GOT3 (cell line): ENCODE measurements around the gene E2F1.

Experiments
- DNase-seq: peaks from one replicate; lab custom pipeline; 2025; ENCODE audit warnings: mixed read lengths; lab: John Stamatoyannopoulos, UW

The E2F1 gene

DNA sequence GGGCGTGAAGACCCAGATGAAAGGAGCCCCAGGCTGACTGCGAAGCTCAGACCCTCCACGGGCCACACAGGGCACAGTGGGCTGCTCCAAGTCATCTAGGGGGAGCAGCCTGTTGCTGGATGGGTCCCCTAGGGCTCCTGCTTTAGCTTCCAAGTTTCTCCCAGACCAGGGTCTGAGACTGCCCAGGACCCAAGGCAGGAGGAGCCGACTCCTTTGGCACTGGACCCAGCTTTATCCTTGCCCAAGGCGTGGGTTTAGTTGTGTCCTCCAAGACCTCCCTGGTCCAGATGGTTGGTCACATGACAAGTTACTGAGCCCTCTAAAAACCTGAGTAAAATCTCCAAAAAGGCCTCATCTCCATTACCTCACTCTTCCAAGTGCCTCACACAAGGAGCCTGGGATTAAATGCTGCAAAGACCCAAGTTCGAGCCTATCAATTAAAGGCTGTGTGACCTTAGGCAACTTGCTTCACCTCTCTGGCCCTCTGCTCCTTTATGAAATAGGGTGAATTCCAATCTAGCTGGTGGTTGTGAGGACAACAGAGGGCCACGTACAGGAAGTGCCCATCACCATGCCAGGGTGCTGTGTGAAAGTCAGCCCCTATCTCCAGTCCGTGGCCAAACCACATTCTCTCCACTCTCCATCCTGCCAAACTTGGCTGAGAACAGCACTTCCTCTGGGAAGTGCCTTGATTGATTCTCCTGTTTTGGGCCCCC, 14.5 kb downstream of the E2F1 start:
- no peak for DNase-seq

DNA sequence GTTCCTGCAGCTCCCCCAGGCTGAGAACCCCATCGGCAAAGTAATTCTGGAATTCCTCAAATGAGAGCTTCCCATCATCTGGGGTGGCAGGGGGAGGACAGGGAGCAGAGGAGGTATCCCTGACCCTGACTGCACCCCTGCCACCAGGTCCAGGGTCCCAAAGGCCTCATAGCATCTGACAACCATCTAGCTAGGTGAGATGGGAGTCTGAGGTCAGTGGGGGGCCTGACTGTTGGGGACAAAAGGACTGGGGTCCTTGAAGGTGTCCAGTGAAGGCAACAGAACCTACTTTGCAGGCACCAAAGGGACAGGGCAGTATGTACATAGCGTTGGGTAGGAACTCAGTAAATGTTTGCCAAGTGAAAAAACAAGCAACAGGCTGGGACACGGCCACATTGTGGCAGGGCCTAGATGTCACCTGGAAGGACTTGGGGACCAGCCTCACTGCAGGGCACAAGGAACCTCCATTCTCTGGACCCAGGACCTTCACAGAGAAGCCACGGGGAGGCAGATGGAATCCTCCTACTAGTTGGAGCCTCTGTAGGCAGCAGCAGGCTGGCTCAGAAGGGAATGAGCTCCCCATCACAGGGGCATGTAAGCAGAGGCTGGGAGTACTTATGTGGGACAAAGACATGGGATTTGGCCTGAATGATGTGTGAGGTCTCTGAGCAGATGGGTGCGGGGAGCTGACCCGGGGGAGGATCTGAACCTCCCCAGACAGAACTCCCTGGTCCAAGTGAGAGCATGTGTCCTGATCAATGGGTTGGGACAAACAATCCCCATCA, 15.3 kb downstream of the E2F1 start:
- no peak for DNase-seq

DNA sequence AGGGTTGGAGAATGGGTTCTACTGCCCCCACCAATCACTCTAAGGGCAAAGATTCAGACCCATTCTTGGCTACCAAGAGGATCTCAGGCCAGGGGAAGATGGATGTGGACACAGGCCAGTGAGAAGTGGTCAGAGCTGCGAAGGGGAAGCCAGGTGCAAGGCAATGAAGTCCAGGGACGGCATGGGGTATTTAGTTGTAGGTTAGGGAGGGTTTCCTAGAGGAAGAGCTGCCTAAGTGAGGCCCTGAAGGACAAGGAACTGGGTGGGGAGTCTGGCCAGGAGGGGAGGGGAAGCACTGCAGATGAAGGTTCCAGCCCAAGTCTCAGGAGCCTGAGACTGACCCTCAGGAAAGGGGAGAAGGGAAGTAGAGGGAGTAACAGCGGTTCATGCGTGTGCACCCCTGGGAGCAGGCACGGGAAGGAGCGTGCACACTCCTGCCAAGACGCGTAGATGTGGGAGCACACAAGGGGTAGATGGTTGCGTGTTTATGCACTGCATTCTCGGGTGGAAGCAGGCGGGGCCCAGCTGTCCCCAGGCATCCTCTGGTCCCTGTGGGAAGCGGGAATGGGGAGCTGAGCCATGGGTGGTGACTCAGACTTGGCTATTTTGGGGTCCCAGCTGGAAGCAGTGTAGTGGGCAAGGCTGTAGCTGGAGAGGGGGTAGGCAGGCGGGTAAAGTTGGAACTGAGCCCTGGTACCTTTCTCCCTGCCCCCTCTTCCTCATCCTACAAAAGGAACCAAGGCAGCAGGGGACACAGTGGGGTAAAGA, 16.1 kb downstream of the E2F1 start:
- no peak for DNase-seq

DNA sequence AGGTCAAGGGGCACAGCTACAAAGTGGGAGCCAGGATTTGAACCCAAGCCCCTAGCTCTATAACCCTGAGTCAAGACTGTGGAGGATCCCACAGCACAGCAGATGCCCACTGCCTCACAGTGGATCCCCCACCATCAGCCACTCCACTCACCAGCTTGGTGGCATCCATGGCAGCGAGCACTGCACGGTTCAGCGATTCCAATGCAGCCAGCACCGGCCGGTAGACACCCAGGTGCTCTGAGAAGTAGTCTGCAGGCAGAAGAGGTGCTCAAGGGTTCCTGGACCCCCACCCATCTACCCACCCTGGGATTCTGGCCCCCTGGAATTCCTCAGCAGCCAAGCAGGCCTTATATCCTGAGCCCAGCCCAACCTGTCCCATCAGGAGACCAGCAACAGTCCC, 17.0 kb downstream of the E2F1 start:
- DNase-seq: no peak

DNA sequence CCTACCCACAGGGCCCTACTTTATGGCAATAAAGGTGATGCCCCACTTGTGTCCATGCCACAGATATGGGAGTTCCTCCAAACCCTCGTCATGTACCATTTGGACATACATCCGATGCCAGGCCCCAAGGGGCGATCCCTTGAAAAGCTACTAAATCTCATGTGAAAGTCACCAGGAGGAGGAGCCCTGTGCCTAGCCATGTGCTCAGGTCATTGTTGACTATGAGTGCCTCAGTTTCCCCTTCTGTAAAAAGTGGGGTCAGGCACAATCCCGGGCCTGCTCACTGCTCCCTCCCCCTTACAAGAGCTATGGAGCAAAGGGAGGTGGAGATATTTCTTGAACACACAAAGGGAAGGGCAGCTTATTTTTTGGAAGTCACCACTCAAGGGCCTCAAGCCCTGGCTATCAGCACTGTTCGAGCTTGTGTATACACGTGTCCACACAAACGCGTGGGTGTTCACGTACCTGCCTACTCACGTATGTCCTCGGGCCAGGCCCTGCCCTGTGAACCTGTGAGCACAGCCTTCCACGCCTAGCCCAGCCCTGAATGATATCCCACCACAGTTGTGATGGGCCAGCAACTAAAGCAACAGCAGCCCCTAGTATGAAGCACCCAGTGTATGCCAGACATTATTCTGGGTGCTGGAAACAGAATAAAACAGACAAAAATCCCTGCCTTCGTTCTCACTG, 17.6 kb downstream of the E2F1 start:
- DNase-seq: no peak

DNA sequence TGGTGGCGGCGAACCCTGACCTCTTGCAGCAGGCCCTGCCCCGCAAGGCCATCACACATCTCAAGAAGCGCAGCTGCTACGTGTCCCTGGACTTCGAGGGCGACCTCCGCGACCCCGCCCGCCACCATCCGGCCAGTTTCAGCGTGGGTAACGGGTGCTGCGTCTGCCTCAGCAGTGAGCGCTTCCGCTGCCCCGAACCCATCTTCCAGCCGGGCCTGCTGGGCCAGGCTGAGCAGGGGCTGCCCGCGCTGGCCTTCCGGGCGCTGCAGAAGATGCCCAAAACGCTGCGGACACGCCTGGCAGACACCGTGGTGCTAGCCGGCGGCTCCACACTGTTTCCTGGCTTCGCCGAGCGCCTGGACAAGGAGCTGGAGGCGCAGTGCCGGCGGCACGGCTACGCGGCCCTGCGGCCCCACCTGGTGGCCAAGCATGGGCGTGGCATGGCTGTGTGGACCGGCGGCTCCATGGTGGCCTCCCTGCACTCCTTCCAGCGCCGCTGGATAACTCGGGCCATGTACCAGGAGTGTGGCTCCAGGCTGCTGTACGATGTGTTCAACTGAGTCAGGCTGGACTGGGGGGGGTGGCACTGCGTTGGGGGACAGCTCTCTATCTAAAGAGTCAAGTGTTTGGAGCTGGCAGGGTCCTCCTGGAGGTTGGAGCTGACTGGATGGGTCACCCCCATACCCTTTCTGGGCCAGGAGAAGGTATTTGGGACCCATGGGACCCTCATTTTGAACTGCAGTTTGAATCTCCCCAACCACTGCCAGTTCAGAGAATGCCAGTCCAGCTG, 18.3 kb downstream of the E2F1 start:
- DNase-seq: peak; percentile 75

DNA sequence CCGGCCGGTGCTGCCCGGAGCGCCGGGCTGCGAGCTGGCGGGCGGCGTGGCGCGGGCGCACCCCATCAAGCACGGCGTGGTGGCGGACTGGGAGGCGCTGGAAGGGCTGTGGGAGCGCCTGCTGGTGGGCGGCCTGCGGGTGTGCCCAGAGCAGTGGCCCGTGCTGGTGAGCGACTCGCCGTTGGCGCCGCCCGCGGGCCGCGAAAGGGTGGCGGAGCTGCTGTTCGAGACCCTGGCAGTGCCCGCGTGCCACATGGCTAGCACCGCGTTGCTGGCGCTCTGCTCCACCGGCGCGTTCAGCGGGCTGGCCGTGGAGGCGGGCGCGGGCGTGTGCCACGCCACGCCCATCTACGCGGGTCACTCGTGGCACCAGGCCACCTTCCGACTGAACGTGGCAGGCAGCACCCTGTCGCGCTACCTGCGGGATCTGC, 18.9 kb downstream of the E2F1 start:
- no peak for DNase-seq

DNA sequence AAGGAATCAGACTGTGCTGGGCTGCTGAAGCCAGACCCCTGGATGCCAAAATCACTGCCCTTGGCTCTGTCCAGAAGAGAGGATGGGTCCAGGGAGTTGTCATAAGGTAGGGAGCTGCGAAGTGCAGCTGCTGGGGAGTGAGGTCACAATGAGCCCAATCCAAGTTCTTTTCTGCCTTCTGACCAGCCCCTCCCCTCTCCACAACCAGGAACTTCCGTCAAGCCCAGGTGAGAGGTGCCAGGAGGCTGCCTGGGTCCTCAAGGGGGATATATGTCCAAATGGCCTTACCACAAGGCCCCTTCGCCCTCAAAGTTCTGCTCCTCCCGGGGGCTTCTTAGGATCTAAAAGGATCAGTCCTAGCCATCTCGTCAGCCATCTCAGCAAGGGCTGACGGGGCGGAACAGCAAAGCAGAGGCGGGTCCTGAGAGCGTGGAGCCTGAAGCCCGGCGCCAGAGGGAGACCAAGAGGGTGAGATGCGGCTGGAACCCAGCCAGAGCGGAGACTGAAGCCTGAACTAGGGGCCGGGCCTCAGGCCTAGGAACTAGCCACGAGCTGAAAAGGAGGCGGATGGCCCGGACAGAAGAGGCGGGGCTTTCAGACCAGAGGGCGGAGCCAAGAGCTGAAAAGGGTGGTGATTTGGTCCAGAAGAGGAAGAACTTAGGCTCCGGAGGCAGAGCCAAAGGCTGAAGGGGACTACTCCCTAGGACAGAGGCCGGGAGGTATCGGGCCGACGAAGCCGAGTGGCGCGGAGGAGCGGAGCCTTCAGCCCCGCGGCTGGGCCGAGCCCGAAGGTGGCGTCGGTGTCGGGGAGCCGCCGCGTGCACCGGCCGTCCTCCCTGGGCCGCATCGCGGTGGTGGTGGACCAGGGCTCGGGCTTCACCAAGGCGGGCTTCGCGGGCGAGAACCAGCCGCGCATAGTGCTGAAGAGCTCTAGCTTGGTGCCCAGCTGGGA, 19.6 kb downstream of the E2F1 start, which contains the start of gene ACTL10:
TSS of gene ACTL10 (plus strand) at position 651 of the 952 bp plus-strand sequence. CDS start 555 bp downstream, outside the sequence.
- peak; percentile 86 for DNase-seq

DNA sequence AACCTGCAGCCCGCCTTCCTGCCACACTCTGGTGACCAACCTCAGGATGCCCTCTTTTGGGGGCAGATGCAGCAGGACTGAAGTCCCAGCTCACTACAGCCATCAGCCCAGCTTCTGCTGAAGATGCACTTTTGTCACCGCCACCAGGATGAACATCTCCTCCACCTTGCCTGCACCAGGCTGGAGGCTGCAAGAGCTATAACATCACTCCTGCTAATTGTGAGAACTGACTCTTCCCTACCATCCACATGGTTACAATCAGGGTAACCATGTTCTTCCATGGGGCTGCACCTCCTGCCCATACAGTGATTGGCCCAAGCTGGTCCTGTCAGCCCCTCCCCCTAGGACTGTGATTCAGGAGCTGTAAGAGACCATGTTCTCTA, 21.4 kb downstream of the E2F1 start:
- DNase-seq: no peak

DNA sequence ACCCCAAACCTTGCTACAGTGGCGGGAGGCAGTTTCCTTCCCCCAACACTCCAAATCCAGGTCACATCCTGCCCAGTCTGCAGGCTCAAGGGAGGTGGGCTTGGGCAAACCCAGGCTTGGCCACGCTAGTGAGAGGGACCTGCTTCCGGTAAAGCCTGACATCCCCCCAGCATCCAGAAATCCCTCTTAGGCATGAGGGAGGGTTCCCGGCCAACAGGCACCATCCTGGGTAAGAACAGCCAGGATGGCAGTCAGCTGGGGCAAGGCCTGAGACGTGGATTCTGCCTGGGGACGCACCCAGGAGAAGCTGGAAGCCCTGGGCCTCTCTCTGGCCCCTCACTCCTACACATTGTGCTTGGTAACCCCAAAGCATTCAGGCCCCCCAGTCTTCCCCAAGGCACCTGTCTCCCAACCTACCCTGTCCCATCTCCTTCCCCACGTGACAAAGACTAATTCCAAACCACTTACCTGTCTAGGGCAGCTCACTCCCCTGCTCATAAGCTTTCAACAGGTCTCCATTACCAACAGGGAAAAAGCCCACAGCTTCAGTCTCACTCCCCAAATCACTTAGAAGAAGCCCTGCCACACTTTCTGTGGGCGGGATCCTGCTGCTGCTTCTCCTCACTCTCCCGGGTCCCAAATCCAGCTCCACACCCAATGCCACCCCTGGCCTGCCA, 22.0 kb downstream of the E2F1 start:
- DNase-seq: no peak

DNA sequence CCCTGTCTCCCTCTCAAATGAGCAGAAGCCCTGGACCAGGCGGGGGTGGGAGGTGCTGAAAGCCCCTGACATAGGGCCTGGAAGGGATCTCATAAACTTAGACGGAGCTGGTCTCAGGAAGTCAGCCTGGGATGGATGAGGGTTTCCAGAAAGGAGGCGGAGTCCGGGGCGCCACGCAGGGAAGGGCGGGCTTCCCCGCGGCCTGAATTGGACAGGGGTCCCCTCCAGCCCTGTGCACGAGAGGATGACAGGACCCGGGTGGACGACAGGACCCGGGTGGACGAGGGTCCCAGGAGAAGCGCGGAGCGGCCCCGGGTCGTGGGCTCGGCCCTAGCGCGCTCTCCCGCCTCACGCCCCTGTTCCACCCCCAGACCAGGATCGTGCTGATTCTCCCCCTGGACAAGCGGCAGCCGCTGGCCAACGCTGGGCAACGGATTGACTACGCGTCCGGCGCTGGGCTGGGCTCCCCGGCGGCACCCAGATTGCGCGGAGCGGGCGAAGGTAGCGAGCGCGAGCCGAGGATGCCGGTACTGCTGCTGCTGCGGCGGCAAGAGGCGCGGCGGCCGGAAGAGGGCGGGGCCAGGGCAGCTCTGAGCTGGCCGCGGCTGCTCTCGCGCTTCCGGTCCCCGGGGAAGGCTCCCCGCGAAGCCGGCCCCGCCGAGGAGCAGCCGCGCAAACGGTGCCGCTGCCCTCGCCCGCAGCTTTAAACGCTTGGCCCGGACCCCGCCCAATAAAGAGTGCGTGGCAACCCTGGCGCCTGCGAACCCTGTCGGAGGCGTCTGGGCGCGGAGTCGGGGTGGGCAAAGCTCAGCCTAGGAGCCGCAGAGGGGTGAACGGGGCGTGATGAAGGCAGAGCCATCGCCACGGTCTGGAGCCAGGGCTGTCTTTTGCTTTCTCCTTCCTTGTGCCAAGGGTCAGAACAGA, 22.8 kb downstream of the E2F1 start:
- peak; percentile 75 for DNase-seq

DNA sequence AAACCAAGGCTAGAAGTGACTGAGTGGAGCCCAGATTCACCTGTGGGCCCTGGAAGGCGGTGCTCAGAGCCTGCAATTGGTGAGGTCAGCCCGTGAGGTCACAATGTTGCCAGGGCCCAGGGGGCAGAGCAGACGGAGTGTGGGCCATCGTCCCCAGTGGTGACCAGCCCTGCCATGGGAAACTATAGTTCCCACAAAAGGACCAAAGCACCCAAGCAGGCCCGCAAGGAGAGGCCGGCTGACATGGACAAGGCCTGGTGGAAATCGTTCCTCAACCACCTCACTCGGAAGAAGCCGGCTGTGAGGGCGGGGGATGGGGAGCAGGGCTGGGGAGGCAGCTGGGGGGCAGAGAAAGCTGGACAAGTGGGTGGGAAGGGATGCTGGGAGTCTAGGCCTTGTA, 24.0 kb downstream of the E2F1 start, which contains the start of gene C20orf144:
TSS of gene C20orf144 (plus strand) at position 156 of the 400 bp plus-strand sequence. CDS start at position 175, 19 bp downstream.
- DNase-seq: no peak

DNA sequence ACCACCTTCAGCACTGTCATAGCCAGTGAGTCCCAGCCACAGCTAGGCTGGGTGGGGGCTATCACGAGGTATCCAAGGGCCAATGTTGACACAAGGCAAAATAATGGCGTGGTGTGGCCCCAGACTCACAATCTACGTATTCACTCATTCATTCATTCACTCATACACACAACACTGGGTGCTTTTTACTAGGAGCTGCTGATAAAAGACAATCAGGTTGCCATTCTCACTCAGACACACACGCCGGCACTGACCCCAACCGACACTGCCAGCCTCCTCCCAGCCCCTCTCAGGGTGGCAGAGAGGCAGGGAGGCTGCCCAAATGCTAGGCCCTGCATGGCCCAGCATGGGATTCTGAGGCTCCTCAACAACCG, 25.5 kb downstream of the E2F1 start:
- DNase-seq: no peak

DNA sequence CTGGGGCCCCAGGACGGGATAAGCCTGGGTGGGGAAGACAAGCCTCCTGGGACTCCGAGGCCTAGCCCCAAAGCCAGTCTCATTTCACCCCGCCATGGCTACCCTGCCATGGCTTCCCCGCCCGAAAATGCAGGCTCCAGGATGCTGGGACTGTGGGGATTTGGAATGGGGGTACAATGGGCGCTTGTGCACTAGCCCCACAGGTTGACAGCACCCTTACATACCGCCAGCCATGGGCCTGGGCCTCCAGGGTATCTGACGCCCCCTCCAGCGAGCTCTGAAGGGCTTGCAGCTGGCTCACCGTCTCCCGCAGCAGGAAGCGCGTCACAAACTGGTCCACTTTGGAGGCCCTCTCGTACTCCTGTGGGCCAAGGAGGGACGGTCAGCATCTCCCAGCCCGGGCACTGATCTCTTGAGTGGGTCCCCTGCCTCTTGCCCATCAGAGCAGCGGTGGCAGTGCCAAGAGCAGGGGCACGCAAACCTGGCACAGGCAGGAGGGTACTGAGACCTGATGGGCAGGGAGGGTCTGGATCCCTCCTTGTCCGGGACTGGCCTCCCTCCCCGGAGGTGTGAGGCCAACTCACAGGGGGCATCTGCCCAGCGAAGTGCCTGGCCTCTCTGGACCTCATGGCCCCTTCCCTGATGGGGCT, 26.0 kb downstream of the E2F1 start:
- DNase-seq: no peak

DNA sequence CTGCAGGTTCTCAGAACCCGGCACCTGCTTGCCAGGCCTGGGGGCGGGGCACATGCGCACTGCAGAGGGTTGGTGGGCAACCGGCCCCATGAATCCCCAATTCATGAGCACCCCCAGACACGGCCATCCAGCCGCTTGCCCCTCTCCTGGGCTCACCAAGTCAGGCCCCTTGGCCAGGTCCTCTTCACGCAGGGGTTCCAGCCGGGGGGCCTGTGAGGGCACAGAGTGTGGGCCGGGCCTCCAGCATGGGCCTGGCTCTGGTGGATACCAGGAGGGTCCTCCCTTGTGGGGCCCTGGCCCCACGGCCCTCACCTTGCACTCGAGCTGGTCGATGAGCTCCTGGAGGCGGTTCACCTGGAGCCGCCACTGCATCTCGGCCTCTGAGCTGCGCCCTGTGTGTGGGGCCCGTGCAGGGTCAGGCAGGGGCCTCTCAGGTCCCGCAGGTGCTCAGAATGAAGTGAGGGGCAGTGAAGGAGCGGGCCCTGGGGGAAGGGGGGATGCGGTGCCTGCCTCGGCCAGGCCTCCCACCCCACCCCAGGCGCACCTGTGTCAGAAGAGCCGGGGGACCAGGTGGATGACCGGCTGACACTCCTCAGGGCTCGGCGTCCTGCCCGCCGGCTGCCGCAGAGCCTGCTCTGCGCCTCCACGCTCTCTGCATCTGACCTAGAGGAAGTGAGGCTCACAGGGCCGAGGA, 26.7 kb downstream of the E2F1 start:
- DNase-seq: no peak

DNA sequence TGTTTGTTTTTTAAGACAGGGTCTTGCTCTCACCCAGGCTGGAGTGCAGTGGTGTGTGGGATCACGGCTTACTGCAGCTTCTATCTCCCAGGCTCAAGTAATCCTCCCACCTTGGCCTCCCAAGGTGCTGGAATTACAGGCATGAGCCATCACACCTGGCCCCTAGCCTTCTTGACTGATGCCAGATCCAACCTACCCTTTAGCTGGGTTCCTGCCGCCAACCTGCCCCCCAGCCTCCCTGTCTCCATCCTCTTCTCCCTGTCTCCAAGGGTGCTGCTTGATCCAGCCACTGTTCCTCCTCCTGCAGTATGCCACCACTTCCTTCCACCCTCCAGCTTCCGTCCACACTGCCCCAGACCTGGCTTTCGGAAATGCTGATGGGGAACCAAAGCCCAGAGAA, 27.3 kb downstream of the E2F1 start:
- no peak for DNase-seq

DNA sequence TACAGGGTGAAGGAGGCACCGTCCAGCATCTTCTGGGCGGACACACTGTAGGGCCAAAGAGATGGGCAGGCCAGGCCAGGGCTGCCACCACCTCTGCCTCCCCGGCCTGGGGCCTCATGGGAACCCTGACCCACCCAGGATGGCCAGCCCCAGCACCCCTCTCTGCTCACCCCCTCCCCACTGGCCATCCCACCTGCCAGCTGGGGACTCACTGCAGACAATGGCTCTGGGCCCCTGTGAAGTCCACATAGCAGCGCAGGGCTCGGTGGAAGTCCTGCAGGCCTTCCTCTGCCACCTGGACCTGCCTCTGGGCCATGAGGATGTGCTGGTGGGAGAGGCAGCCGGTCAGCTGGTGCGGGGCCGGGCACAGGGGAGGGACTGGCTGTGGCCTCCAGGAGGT, 27.7 kb downstream of the E2F1 start:
- DNase-seq: no peak
